HL-60/S4 treated with phorbol 12-myristate 13-acetate at 8.2 ng/mL for 4 days and 3 days (cell line): Measurements from ENCODE around the gene HP1BP3.
"Not testable (repeated sequence)": the region's sequence is repeated elsewhere in the genome, so short reads cannot be mapped to it uniquely, and the experiment has no call there.

Experiments
- in situ Hi-C: fragments of 300-500 bp; cut with MboI; formaldehyde crosslinking; loops from 2 replicates; pipeline ENCODE4 v1.15.0; 2022; ENCODE audit warnings: low sequenced_read_pairs

Gene HP1BP3

DNA sequence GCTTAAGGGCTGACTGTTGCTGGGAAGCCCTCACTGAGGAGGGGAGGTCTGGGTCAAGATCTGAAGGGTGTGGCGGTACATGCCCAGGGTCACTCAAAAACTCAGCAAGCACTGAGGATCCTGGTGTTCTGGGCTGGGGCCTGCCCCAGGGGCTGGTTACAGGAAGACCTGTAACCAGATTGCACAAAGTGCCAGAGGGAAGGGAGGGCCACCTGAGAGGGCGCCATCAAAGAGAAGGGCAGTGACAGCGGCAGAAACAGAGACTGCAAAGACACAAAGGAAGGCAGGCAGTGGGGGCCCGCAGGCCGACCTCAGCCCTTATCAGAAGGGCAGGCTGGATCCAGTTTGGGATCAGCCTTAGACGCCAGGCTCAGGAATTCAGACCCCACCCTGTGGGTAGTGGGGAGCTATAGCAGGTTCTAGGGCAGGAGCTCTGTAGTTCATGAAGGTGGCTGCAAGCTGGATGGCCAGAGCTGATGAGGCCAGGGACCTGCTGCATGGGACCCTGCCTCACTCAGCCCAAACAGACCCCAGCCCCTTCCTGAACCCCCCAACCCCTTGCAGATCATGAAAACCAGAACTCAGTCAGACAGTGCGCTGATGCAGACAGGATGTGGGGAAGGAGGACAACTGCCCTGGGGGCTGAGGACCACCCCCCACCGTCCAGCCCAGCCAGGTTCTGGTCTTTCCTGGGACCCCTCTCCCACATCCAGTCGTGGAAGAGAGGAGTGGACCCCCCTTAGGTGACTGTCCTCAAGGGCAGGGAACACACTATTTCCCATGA lies 58.5 kb downstream of the HP1BP3 start:
- in situ Hi-C loops = no loop called here

DNA sequence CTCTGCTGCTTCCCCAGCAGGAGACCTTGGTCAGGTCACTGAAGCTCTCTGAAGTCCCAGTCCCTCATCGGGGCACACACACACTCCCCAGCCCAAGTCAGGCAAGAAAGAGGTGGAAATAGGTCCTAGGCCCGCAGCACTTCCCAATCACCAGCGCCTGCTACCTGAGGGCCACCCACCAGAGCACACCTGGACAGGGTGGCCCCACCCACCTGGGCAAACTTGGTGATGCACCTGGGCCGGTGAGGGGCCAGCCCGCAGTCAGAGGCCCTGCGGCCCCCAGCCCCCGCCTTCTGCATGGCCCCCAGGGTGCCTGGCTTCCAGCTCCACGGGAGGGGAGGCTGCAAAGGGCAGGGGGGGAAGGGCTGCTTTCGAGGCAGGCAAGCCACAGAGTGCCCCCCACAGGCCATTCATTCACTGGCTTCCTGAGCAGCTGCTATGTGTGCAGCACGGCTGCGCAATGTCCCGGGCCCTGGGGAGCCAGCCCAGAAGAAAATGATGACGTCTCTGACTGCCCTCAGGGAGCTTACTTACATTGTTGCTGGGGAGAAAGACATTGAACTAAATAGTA lies 59.3 kb downstream of the HP1BP3 start:
- in situ Hi-C loops = no loop called here

DNA sequence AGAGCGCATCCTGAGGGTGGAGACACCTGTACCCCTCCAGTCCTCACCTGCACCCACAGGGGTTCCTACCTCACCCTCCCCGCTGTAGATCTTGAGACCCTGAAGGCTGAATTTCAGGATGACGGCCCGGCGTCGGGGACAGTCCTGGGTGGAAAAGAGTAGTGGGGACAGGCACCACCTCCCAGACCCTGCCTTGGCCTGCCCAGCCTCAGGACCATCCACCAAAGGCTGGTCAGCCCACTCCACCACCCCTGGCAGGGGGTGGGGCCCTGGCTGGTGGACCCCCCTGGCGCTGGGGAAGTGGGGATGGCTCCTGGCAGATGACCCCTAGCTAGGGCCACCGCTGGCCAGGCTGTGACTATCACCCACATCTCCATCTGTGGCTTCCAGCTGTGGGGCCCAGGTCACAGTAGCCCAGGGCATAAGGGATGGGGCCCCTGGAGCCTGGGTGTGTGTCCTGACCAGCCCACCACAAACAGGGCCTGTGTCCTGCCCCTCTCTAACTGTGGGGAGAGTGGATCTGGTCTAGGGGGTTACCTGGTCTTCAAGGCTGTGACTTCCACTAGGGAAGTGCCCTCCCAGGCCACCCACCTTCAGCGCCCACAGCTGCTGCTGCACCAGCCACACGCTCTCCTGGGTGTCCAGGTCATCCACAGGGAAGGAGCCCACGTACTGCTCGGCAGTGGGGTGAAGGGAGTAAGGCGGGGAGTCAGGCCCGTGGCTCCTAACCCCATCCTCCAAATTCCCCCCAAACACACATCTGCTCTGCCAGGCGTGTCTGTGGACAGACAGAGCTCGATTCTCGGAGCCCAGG lies 60.0 kb downstream of the HP1BP3 start:
- in situ Hi-C loops = no loop called here

DNA sequence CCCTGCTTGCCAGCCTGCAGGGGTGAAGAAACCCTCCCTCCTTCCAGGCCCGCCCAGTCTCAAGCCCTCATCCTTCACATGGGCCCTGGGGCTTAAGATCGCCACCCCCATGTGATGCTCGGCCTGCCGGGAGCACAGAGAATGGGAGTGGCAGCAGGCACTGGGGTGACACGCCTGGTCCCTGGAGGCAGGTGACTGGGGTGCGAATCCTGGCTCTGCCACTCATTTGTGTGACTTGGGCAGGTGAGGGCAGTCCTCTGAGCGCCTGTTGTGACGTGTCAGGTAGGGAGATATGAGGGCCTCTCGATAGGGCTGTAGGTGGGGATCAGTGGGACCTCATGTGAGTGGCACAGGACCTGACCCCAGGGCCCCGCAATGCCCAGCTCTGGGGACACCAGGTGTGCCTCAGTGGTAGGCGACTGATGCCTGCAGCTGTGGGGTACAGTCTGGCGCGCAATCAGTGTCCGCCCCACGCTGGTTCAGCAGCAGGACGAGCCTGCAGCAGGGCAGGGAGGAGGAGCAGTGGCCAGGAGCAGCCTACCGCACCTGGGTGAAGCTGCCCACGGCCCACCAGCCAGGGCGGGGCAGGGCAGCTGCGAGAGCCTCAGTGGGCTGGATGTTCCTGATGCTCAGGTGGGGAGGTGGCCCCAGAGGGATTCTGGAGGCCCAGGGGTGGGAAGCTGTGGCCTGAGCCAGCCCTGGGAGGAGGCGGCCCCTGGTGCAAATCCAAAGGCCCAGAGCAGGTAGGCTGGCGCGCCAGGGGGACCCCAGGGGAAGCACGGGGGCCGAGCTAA lies 60.8 kb downstream of the HP1BP3 start:
- in situ Hi-C loops = no loop called here

DNA sequence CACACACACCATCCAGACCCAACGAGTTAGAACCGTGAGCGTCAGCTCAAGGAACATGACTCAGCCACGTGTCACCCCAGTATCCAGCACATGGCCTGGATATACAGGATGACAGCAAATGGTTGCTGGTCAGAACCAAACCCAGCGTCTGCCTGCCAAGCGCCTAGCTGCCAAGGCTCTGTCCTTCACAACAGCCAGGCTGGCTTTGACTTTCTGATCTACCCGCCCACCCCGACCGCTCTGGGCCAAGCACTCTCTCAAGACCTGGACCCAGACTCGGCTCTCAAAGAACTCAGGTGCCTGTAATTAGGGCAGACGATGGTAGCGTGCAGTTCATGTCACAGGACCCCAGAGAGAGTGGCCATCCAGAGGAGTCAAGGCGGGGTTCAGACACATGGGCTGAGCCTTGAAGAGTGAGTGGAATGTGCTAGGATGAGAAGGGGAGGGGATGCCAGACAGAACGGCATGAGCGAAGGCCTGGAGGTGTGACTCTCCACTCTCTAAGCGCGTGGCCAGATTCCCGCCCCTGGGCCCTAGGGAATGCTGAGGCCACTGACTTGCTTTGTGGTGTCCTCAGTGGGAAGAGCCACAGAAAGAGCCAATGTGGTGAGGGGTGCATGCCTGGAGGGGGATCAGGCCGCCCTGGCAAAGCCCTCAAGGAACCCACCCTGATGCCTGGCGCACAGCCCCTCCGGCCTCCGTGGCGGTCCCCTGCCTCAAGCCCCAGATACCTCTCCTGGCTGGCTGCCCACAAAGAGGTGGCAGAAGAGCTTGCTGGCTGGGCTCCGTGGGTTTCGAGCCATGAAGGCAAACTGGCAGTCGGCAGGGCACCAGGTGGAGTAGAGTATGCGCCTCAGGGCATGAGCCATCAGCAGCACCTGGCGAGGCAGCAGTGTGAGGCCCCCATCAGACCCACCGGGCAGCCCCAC lies 61.7 kb downstream of the HP1BP3 start:
- in situ Hi-C loops = no loop called here

DNA sequence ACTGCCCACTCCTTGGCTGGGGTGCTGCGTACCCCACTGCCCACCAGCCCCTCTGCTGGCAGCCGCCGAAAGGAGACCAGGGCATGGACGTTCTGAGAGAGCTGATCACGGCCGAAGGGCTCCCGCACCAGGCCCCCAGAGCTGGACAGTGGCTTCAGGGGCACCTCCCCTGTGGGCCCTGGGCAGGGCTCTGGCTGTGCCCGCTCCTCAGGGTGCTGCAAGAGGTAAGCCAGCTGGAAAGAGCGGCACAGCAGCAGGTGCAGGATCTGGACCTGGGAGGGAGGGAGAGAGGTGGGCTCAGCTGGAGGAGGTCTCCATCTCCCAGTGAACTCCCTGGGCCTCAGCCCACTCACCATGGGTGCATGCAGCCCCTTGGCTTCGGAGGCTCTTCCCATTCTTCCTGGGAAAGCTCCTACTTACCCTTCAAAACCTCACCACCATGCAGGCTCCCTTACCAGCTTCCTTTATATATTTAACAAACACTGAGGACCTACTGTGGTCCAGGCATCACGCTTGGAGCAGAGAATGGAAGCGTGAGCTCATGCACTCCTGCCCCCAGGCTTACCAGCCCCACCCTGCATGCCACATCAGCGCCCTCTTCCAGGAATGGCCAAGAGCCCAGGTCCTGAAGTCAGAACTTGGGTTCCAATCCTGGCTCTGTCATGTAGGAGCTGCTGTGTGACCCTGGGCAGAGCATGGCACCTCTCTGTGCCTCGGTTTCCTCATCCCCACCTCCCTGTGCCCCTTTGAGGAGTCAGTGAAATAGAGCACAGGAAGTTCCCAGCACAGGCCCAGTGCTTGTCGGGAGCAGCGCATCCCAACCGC lies 62.5 kb downstream of the HP1BP3 start:
- in situ Hi-C loops = no loop called here

DNA sequence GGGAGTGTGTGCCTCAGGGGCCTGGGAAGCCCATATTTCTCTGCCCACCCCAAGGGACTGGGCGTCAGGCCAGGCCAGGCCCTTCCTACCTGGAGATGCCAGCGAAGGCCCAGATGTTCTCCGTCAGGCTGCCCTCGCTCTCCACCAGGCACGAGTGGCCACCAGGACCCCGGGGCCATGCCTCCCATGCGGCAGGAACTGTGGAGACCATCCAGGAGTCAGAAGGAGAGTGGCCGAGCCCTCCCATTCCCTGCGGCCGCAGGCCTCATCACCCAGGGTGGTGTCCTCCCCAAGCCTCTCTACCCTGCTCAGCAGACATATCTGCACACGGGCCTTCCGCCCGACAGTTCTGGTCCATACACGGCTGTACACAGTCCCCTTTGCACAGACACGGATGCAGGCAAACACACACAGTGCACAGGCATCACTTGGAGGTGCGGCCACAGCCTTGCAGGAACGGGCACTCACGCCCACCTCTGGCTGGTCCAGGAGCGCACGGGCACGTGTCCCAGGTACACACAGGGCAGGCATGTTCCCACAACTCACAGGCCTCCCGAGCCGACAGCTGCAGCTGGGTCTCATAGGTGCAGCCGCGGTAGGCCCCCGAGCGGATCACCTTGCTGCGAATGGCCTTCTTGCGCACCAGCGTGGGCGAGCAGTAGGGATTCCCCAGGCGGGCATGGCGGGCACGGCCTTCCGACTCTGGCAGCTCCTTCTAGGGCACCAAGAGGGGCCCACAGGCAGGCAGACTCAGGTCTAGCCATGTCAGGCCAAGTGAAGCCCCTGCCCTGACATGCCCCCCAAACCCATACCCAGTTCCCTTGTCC lies 63.4 kb downstream of the HP1BP3 start:
- in situ Hi-C loops = no loop called here

DNA sequence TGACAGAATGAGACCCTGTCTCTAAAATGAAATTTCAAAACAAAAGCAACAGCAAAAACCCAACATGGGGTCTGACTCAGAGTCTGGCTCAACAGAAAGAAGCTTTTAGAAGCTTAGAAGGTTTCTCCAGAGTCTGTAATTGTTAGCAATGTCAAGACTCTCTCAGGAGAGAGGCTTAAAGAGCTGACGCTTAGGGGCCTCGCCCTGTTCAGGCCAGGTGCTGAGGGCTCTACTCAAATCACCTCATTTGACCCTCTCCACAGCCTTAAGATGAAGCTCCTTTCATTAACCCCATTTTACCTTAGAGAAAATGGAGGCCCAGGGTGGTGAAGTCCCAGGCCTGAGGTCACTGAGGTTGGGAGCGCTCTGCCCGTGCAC lies 64.0 kb downstream of the HP1BP3 start:
- in situ Hi-C loops = no loop called here

DNA sequence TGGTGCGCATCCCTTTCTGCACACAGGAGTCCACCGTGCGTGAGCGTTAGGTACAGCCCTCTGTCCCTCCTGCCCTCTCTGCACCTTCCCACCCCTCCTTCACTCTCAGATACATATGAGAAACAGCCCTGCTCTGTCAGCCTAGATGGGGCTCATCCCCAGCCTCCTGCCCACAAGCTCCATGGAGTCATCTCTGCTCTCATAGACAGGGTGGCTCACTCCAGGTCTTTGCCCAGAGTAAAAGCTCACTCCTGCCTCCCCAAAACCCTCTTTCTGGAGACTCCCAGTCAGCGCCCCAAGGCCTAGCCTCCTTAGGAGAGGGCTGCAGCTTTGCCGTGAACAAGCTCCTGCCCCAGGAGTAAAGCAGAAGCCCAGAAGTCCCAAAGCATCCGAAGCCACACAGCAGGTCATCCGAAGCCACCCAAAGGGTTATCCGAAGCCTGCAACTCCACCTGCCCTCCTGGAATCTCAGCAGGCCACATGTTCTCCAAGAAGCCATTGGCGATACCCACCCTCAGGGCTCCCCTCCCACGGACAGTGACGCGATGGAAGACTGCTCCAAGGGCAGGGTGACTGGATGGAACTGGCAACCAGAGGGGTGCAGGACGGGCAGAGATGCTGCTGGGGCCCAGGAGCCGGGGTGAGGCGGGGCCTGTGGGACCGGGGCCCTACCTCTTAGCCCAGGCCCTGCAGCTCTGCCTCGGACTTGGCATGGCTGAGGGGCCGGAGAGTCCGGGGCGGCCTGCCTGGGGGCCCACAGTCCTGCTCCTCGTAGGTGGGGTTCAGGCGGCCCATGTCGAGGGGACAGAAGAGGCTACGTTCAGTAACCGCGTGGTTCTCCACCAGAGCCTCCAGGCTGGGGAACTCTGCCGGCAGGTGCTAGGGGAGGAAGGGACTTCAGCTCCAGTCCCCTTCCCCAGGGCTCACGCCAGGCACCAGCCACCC lies 65.7 kb downstream of the HP1BP3 start:
- in situ Hi-C loops = no loop called here

DNA sequence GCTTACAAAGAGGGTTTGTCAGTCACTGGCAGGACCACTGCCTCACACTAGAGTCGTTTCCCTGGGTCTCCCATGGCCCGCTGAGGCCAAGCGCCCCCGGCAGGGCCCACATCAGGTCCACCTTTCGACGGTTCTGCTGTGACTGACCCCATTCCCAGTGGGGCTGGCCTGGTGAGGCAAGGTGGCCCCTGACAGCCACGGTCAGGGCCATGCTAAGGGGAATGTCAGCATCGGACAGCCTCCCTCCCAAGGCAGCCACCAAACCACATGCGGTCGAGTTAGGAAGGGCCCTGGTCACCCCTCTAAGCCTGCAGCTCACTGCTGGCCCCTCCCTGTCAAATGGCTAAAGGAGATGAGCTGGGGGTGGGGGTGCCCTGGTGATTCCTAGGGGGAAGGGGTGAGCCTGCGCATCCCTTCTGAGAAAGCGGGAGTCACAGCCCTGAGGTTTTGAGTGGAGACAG lies 66.4 kb downstream of the HP1BP3 start:
- in situ Hi-C loops = no loop called here

DNA sequence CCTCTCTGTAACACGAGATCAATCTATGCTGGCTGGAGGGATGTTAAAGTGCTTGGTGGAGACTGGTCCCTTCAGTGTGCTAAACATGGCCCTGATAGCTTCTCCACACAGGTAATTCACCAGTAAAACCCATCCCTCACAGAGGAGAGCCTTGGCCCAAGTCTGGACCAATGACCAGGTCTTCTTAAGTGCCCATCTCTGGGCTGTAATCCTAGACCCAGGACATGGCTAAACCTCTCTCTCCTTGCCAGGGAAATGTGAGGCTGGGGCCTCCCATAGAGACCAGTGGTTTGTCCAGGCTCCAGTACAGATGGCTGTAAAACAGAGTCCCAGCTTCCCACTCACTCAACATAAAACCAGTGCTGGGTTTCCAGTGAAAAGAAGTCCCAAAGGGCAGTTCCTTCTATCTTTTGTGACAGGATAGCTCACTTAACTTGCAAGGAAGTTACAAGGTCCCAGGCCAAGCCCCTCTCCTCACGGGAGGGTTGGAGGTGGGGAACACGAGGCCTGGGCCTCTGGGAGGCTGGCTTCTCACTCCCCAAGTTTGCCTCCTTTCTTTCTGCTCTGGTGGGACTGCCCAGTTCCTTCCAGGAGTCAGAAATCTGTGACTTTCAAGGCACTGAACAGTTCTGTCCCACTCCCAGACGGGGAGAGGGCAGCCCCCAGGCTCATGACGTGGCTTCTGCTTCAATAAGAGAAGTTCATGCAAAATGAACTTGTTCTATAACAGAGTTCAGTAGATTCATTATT lies 67.1 kb downstream of the HP1BP3 start:
- in situ Hi-C loops = no loop called here

DNA sequence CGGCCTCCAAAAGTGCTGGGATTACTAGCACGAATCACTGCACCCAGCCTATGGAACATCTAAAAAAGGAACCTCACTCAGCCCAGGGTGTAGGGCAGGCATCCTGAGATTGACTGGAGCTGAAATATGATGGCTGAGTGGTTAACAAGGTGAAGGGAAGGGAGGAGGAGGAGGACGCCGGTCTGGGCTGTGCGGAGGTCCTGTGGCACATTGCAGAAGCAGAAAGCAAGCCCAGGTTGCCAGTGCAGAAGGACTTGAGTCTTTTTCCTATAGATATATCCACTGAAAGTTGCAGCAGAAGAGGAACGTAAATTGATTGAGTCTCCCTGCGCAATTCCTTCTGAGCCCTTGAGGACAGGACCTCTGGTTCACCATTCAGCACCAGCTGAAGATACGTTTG lies 67.8 kb downstream of the HP1BP3 start:
- in situ Hi-C loops = no loop called here

DNA sequence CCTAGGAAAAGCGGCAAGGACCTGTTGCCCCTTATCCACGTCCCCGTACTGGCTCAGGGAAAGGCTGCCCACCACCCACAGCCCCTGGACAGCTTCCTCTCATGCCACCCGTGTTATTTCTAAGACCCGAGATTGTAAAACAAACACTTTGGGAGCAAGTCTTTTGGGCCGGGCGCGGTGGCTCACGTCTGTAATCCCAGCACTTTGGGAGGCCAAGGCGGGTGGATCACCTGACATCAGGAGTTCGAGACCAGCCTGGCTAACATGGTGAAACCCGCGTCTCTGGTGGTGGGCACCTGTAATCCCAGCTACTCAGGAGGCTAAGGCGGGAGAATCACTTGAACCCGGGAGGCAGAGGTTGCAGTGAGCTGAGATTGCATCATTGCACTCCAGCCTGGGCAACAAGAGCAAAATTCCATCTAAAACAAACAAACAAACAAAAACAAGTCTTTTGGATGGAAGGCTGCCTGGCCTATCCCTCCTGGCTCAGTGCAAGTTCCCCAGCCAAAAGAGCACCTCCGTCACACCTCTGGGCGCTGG lies 68.7 kb downstream of the HP1BP3 start:
- in situ Hi-C loops = not testable (repeated sequence)

DNA sequence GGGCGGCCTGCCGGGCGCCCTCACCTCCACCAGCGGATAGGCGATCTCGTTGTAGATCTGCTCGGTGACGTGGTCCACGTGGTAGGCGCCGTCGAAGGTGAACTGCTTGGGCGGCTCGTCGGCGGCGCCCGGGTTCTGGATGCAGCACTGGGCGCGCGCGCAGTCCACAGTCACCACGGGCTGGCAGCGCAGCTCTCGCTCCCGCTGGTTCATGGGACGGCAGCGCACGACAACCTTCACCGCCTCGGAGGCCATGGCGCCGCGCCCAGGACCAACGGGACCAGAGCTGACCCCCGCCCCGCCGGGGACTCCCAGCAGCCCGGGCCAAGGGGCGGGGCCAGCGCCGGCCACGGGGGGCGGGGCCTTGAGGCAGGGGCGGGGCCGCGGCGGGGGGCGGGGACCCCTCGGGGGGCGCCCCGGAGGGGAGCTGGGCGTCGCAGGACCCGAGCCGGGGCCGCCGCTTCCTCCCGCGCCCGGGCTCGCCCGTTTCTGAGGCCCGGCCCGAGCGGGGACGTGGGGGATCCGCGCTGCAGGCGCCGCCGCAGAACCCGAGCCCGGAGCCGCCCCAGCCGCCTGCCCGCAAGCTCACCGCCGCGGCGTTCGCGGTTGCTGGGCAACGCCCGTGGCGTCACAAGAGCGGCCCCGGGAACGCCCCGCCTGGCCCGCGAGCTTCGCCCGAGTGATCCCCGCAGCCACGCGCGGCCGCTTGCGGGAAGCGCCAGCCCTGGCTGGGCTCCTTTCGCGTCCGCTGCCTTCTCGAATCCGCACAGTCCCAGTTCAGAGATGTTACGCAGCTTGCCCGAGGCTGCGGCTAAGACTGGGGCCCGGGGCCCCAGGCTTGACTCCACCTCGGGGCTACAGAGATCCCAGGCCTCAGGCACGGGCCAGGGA lies 69.4 kb downstream of the HP1BP3 start, which contains the start of gene KIF17:
TSS of gene KIF17 (minus strand) at position 556 of the 891 bp plus-strand sequence. CDS start at position 255, 301 bp downstream.
- in situ Hi-C loops = no loop called here

DNA sequence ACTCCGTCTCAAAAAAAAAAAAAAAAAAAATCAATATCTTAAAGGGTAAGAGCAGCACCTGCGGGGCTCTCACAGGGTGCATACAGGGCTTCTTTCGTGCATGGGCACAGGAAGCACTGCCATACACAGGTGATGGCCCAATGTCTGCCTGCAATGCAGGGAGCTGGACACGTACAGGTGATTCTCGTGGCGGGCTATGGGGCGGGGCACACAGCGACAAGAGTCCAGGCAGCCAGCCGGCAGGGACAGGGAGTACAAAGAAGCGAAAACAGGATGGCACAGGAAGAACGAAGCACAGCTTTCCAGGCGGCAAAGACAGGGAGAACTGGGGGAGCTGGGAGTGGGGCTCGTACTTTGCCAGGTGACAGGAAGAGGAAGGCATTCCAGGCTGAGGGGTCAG lies 70.9 kb downstream of the HP1BP3 start:
- in situ Hi-C loops = no loop called here
